Peyer's patch (tissue), 4 donors: ENCODE data around the gene TPP2. TPM values are rescaled to one million over a fixed set of nuclear protein-coding genes. Genes with fewer than 3 reads are reported as not detected.

Experiments used
- DNase-seq, 3 donors: peaks; one replicate each; pipeline ENCODE4 v3.0.0-alpha.2; 2017 to 2019
- H3K27ac ChIP-seq, 4 donors: fragments of 200-600 bp; sonication (generic); one replicate each; pipeline ENCODE4 v1.5.1; 2016 to 2019
- H3K27me3 ChIP-seq, 2 donors: fragments of 200-600 bp; sonication (generic); one replicate each; pipeline ENCODE4 v1.5.1; 2019
- H3K36me3 ChIP-seq, 3 donors: fragments of 200-600 bp; sonication (generic); one replicate each; pipeline ENCODE4 v1.5.1; 2016 to 2019
- H3K4me1 ChIP-seq, 4 donors: fragments of 200-600 bp; sonication (generic); one replicate each; pipeline ENCODE4 v1.5.1; 2016 to 2019
- H3K4me3 ChIP-seq, 4 donors: fragments of 200-600 bp; sonication (generic); 1 replicate in 3 of 4; 2 replicates in 1 of 4; pipeline ENCODE4 v1.5.1; 2016 to 2019; ENCODE audit warnings: mild to moderate bottlenecking in 1 of 4
- H3K9me3 ChIP-seq, 4 donors: fragments of 200-600 bp; sonication (generic); one replicate each; pipeline ENCODE4 v1.5.1; 2016 to 2019; ENCODE audit warnings: mild to moderate bottlenecking in 1 of 4
- POLR2A ChIP-seq, 2 donors: fragments of 450-650 bp; IDR thresholded peaks; one replicate each; pipeline ENCODE4 v1.5.1; 2017; ENCODE audit warnings: antibody characterized with exemption in 2 of 2, mild to moderate bottlenecking in 2 of 2, moderate library complexity in 2 of 2
- total RNA-seq, 4 donors: library from RNA; depleted of rRNA; stranded (reverse); fragments of >200 nt; gene quantifications; one replicate each; pipeline ENCODE4 v1.1.0, GENCODE V29; 2016
- TF ChIP-seq, protein P1 (sequence below), 6 experiments: fragments of 450-650 bp in 4 of 6; fragments of 200-600 bp in 2 of 6; sonication (generic) in 1 of 6; IDR thresholded peaks; one replicate each; pipeline ENCODE4 v1.5.1; 2017 to 2019; ENCODE audit warnings: antibody characterized with exemption in 6 of 6, mild to moderate bottlenecking in 3 of 6, moderate library complexity in 1 of 6

Gene TPP2
- total RNA-seq, 4 donors from 2014 or later: 20.0 to 52.0 (median 28.6) TPM

DNA sequence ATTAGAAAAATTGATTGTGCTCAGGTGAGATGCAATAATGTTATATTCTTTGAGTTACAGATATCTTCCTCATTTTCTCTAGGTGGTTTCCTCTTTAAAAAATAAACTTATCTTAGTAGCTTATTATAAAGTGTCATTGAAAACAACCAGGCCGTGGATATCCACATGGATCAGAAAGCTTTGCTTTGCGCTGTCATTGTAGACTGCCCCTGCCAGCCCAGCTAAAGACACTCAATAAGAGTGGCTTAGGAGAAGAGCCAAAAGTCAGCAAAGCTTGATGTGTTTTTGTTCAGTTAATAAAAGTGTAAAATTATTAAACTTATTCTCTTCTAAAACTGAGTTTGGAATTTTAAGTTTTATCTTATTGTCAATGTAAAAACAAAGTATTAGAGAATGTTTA lies 34.4 kb downstream of the TPP2 start:
- Histone ChIP-seq H3K4me1 (no peaks in the 10 kb centered on the region), H3K9me3 (no peaks in the 10 kb centered on the region), H3K4me3 (no peak overlapping the region), H3K27me3 (no peaks in the 10 kb centered on the region), H3K27ac (no peak overlapping the region), H3K36me3 (peaks cover 0 to 89% (median 3%) of the 10 kb centered on the region in 3 donors)
- DNase-seq: no peak
- TF ChIP-seq, protein P1, sequence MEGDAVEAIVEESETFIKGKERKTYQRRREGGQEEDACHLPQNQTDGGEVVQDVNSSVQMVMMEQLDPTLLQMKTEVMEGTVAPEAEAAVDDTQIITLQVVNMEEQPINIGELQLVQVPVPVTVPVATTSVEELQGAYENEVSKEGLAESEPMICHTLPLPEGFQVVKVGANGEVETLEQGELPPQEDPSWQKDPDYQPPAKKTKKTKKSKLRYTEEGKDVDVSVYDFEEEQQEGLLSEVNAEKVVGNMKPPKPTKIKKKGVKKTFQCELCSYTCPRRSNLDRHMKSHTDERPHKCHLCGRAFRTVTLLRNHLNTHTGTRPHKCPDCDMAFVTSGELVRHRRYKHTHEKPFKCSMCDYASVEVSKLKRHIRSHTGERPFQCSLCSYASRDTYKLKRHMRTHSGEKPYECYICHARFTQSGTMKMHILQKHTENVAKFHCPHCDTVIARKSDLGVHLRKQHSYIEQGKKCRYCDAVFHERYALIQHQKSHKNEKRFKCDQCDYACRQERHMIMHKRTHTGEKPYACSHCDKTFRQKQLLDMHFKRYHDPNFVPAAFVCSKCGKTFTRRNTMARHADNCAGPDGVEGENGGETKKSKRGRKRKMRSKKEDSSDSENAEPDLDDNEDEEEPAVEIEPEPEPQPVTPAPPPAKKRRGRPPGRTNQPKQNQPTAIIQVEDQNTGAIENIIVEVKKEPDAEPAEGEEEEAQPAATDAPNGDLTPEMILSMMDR (IDR thresholded peaks at IDR 0.05): no peak
- no peak for TF ChIP-seq POLR2A (IDR thresholded peaks at IDR 0.05)

DNA sequence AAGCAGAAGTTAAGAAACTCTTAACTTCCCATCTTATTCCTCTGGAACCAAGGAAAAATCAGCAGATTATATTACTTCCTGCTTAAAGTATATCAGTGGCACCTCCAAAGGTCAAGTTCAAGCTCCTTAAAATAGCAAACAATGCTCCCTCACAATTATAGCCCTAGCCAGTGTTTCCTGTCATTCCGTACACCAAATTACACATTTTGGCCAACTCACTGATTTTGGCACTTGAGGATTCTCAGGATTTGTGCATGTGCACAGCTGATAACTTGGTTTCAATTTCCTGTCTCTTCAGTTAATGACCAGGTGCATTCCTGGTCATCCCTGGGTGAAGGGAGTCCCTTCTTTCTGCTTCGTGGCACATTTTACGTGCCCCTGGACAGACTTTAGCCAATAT lies 42.0 kb downstream of the TPP2 start:
- Histone ChIP-seq H3K27ac (no peak overlapping the region), H3K36me3 (peaks cover 0 to 83% (median 3%) of the 10 kb centered on the region in 3 donors), H3K4me1 (no peaks in the 10 kb centered on the region), H3K9me3 (no peaks in the 10 kb centered on the region), H3K27me3 (no peaks in the 10 kb centered on the region), H3K4me3 (no peak overlapping the region)
- TF ChIP-seq, protein P1 (IDR thresholded peaks at IDR 0.05): no peak
- no peak for TF ChIP-seq POLR2A (IDR thresholded peaks at IDR 0.05)
- DNase-seq: no peak

DNA sequence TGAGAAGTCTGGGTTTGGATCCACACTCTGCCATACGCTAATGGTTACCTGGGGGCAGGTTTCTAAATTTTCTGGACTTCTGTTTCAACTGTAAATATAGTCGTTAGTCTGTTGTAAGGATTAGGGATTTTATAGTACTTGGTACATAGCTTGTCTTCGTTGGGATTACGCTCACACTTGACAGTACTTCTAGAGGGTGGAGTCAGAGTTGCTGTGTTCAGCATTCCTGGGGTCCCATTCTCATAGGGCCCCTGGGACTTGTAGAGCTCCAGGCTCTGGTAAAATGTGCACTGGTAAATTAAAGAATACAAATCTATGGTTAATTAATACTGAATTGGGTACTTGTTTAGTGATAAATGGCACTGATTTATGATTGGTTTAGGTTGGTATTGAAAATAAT lies 45.2 kb downstream of the TPP2 start:
- H3K9me3 ChIP-seq: no peaks in the 10 kb centered on the region
- H3K27ac ChIP-seq: no peak overlapping the region
- H3K27me3 ChIP-seq: no peaks in the 10 kb centered on the region
- no peak overlapping the region for H3K4me3 ChIP-seq
- H3K36me3 ChIP-seq: peaks cover 0 to 80% (median 3%) of the 10 kb centered on the region in 3 donors
- H3K4me1 ChIP-seq: no peaks in the 10 kb centered on the region
- TF ChIP-seq POLR2A (IDR thresholded peaks at IDR 0.05): no peak
- TF ChIP-seq, protein P1 (IDR thresholded peaks at IDR 0.05): no peak
- DNase-seq: no peak

DNA sequence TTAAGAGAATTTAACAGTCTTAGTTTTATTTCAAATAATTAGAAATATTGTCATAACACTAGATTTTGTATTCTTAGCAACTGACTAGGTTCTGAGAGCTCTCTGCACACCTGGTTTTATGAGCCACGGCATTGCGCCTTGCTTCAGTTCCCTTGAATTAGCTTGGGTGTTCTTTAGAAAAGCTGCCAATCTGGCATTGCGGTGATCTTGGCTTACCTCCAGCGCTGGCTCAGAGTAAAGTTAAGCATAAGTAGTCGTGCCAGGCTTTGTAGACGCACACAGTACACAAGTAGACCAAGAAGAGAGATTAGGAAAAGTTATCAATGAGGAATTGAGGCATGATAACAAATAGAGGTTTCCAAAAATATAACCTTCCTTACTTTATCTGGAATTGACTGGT lies 45.7 kb downstream of the TPP2 start:
- H3K4me1 ChIP-seq: no peaks in the 10 kb centered on the region
- no peaks in the 10 kb centered on the region for H3K9me3 ChIP-seq
- H3K27me3 ChIP-seq: no peaks in the 10 kb centered on the region
- no peak for TF ChIP-seq POLR2A (IDR thresholded peaks at IDR 0.05)
- TF ChIP-seq, protein P1 (IDR thresholded peaks at IDR 0.05): no peak
- no peak overlapping the region for H3K4me3 ChIP-seq
- H3K36me3 ChIP-seq: peaks cover 0 to 81% (median 3%) of the 10 kb centered on the region in 3 donors
- H3K27ac ChIP-seq: no peak overlapping the region
- no peak for DNase-seq

DNA sequence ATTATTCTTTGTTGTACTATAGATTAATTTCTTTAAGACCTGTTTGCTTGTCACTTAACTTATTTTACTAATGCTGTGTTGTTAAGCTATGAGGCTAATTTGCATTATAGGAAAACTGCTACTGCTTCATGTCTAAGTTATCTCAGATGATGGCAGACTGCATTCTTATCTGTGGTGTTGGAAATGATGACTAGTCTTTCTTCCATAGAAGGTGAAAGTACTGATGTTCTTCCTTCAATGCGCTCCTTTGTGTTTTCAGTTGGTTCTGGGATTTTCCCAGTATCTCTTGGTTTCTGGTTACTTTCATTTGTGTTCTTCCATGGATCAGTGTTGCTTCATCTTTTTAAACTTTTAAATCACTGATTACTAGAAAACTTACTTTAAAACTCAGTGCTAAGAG lies 46.9 kb downstream of the TPP2 start:
- Histone ChIP-seq H3K4me1 (no peaks in the 10 kb centered on the region), H3K27ac (no peak overlapping the region), H3K36me3 (peaks cover 0 to 81% (median 3%) of the 10 kb centered on the region in 3 donors), H3K9me3 (no peaks in the 10 kb centered on the region), H3K27me3 (no peaks in the 10 kb centered on the region), H3K4me3 (no peak overlapping the region)
- no peak for DNase-seq
- TF ChIP-seq, protein P1 (IDR thresholded peaks at IDR 0.05): no peak
- TF ChIP-seq POLR2A (IDR thresholded peaks at IDR 0.05): no peak

DNA sequence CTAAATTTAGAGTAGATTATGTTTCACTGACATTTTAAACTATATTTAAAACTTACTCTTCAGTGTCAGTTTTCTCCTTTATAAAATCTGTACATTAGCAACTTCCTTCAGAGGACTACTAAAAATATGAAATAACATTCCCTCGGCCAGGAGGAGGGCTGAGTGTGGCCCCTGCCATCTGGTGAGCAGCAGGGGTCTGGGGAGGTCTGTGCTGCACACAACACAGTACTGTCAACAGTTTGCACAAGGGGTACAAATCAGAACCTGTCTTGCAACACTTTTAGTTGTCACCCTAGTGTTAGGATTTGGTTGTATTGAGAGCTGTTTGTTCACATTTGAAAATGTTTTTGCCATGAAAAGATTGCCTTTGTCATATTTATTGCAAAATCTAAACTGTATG lies 48.9 kb downstream of the TPP2 start:
- no peak for DNase-seq
- no peak overlapping the region for H3K4me3 ChIP-seq
- H3K4me1 ChIP-seq: no peaks in the 10 kb centered on the region
- peaks cover 0 to 87% (median 3%) of the 10 kb centered on the region in 3 donors for H3K36me3 ChIP-seq
- no peaks in the 10 kb centered on the region for H3K27me3 ChIP-seq
- no peak overlapping the region for H3K27ac ChIP-seq
- TF ChIP-seq, protein P1 (IDR thresholded peaks at IDR 0.05): no peak
- no peak for TF ChIP-seq POLR2A (IDR thresholded peaks at IDR 0.05)
- no peaks in the 10 kb centered on the region for H3K9me3 ChIP-seq
